ENCODE results near the gene ERC2.

ERC2 gene

DNA sequence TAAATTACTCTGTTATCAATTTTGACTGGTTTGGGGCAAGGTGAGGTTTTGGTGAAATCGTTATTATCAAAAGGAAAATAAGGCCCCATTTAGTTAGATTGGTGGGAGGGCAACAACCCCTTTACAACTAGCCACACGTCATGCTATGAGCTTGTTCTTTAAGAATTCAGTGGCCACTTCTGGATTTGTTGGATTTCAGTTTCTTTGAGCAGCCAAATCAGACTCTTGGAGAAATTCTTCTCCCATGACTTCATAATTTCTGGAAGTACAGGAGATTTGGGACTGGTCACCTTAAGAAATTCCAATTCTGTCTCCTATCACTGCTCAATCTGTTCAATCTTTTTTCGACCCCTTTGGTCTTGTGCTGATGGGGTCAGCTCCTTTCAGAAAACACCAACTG, 966.4 kb downstream of the ERC2 start:
- Histone ChIP-seq H3K36me3 (ENCODE audit: insufficient read depth, low read length) (no peaks in the 10 kb centered on the region), H3K27me3 (ENCODE audit: insufficient read depth, low read length, poor library complexity, severe bottlenecking) (no peaks in the 10 kb centered on the region), H4K20me1 (ENCODE audit: insufficient read depth, low read length, poor library complexity, severe bottlenecking) (no peaks in the 10 kb centered on the region), H2AFZ (ENCODE audit: low read length) (no peak overlapping the region), H3K9me2 (replicated peaks; ENCODE audit: low read depth, low read length) (no peaks in the 10 kb centered on the region), H3K4me2 (ENCODE audit: low read depth, low read length, poor library complexity, severe bottlenecking) (no peak overlapping the region), H3K4me3 (ENCODE audit: low read length, poor library complexity, severe bottlenecking) (no peak overlapping the region), H3K9ac (ENCODE audit: low read depth, low read length, poor library complexity, severe bottlenecking) (no peak overlapping the region), H3F3A (ENCODE audit: low read depth) (no peaks in the 10 kb centered on the region), H3K79me2 (ENCODE audit: insufficient read depth, low read length) (no peaks in the 10 kb centered on the region), H3K4me1 (ENCODE audit: insufficient read depth, low read length, poor library complexity, severe bottlenecking) (peaks cover 3% of the 10 kb centered on the region), H3K9me3 (ENCODE audit: insufficient read depth, low read depth, low read length) (no peaks in the 10 kb centered on the region)
- TF ChIP-seq, protein P1, sequence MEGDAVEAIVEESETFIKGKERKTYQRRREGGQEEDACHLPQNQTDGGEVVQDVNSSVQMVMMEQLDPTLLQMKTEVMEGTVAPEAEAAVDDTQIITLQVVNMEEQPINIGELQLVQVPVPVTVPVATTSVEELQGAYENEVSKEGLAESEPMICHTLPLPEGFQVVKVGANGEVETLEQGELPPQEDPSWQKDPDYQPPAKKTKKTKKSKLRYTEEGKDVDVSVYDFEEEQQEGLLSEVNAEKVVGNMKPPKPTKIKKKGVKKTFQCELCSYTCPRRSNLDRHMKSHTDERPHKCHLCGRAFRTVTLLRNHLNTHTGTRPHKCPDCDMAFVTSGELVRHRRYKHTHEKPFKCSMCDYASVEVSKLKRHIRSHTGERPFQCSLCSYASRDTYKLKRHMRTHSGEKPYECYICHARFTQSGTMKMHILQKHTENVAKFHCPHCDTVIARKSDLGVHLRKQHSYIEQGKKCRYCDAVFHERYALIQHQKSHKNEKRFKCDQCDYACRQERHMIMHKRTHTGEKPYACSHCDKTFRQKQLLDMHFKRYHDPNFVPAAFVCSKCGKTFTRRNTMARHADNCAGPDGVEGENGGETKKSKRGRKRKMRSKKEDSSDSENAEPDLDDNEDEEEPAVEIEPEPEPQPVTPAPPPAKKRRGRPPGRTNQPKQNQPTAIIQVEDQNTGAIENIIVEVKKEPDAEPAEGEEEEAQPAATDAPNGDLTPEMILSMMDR (conservative IDR thresholded peaks at IDR 0.05; ENCODE audit: low read length): no peak
- no peak for TF ChIP-seq EZH2phosphoT487 (IDR thresholded peaks at IDR 0.05; ENCODE audit: borderline replicate concordance)

GRCh38 chr3:55500555-55501330, 967.5 kb downstream of the ERC2 start:
- Histone ChIP-seq H3K9me3 (ENCODE audit: insufficient read depth, low read depth, low read length) (no peaks in the 10 kb centered on the region), H3K27me3 (ENCODE audit: insufficient read depth, low read length, poor library complexity, severe bottlenecking) (no peaks in the 10 kb centered on the region), H3K79me2 (ENCODE audit: insufficient read depth, low read length) (no peaks in the 10 kb centered on the region), H3F3A (ENCODE audit: low read depth) (no peaks in the 10 kb centered on the region), H3K9ac (ENCODE audit: low read depth, low read length, poor library complexity, severe bottlenecking) (no peak overlapping the region), H2AFZ (ENCODE audit: low read length) (no peak overlapping the region), H4K20me1 (ENCODE audit: insufficient read depth, low read length, poor library complexity, severe bottlenecking) (no peaks in the 10 kb centered on the region), H3K9me2 (replicated peaks; ENCODE audit: low read depth, low read length) (no peaks in the 10 kb centered on the region), H3K4me2 (ENCODE audit: low read depth, low read length, poor library complexity, severe bottlenecking) (no peak overlapping the region), H3K4me1 (ENCODE audit: insufficient read depth, low read length, poor library complexity, severe bottlenecking) (peaks cover 3% of the 10 kb centered on the region), H3K36me3 (ENCODE audit: insufficient read depth, low read length) (no peaks in the 10 kb centered on the region), H3K4me3 (ENCODE audit: low read length, poor library complexity, severe bottlenecking) (no peak overlapping the region)
- TF ChIP-seq, protein P1 (conservative IDR thresholded peaks at IDR 0.05; ENCODE audit: low read length): no peak
- no peak for TF ChIP-seq EZH2phosphoT487 (IDR thresholded peaks at IDR 0.05; ENCODE audit: borderline replicate concordance)

DNA sequence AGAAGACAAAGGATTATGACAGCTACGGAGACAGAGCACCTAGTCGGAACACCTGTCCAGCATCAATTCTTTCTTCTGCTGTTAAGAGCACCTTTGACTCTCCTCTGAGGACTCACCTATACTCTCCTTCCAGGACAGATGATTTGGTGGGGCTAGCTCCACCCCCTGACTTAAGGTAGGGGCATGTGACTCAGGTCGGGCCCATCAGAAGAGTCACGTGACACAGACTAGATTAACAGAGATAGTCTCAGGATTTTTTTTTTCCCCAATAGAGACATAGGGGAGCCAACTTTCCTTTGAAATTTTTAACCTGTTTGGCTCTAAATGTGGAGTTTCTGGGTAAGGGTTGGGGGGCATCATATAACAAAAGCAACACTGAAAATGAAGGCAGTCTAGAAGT, 969.7 kb downstream of the ERC2 start:
- no peak overlapping the region for H3K4me2 ChIP-seq (ENCODE audit: low read depth, low read length, poor library complexity, severe bottlenecking)
- no peak overlapping the region for H3K4me3 ChIP-seq (ENCODE audit: low read length, poor library complexity, severe bottlenecking)

More for the DNA sequence above, 969.7 kb downstream of the ERC2 start:
- no peak for TF ChIP-seq EZH2phosphoT487 (IDR thresholded peaks at IDR 0.05; ENCODE audit: borderline replicate concordance)
- TF ChIP-seq, protein P1 (conservative IDR thresholded peaks at IDR 0.05; ENCODE audit: low read length): no peak
- Histone ChIP-seq H3K4me1 (ENCODE audit: insufficient read depth, low read length, poor library complexity, severe bottlenecking) (no peaks in the 10 kb centered on the region), H3K9me2 (replicated peaks; ENCODE audit: low read depth, low read length) (no peaks in the 10 kb centered on the region), H3K79me2 (ENCODE audit: insufficient read depth, low read length) (no peaks in the 10 kb centered on the region), H3K9ac (ENCODE audit: low read depth, low read length, poor library complexity, severe bottlenecking) (no peak overlapping the region), H3K36me3 (ENCODE audit: insufficient read depth, low read length) (no peaks in the 10 kb centered on the region), H2AFZ (ENCODE audit: low read length) (no peak overlapping the region), H4K20me1 (ENCODE audit: insufficient read depth, low read length, poor library complexity, severe bottlenecking) (no peaks in the 10 kb centered on the region), H3K27me3 (ENCODE audit: insufficient read depth, low read length, poor library complexity, severe bottlenecking) (no peaks in the 10 kb centered on the region), H3F3A (ENCODE audit: low read depth) (no peaks in the 10 kb centered on the region), H3K9me3 (ENCODE audit: insufficient read depth, low read depth, low read length) (no peaks in the 10 kb centered on the region)
